Neural crest cell (in vitro differentiated cells): ENCODE results near the gene XKR3. TPM values are rescaled to one million over a fixed set of nuclear protein-coding genes. Genes with fewer than 3 reads are reported as not detected.
"Not testable (repeated sequence)": the region's sequence is repeated elsewhere in the genome, so short reads cannot be mapped to it uniquely, and the experiment has no call there.

Source experiments
- DNase-seq: peaks from one replicate; pipeline ENCODE4 v3.0.0; 2021; ENCODE audit warnings: low read depth, mixed read lengths, low spot score
- H3K27ac Mint-ChIP-seq: one replicate; pipeline ENCODE4 v1.8.0; 2021; ENCODE audit warnings: mild to moderate bottlenecking, mixed read lengths; ENCODE audit not compliant: unreplicated experiment
- H3K27me3 Mint-ChIP-seq: 2 replicates; pipeline ENCODE4 v1.8.0; 2021; ENCODE audit warnings: low read depth, mild to moderate bottlenecking, mixed read lengths
- H3K36me3 Mint-ChIP-seq: 2 replicates; pipeline ENCODE4 v1.8.0; 2021; ENCODE audit warnings: low read depth, mild to moderate bottlenecking, mixed read lengths
- H3K4me1 Mint-ChIP-seq: 2 replicates; pipeline ENCODE4 v1.8.0; 2021; ENCODE audit warnings: mixed read lengths
- H3K4me3 Mint-ChIP-seq: one replicate; pipeline ENCODE4 v1.8.0; 2021; ENCODE audit warnings: mild to moderate bottlenecking, mixed read lengths
- H3K9me3 Mint-ChIP-seq: 2 replicates; pipeline ENCODE4 v1.8.0; 2021; ENCODE audit warnings: mixed read lengths
- long read RNA-seq: library from polyadenylated mRNA; unstranded; transcript quantifications from one replicate; pipeline ENCODE4 v2.0.0, GENCODE V29; 2020
- total RNA-seq: library from RNA; stranded (reverse); gene quantifications from 2 replicates; pipeline ENCODE4 v1.2.1, GENCODE V29; 2021
- TF ChIP-seq, protein P1 (sequence below): fragments of 200-600 bp; sonication (generic); conservative IDR thresholded peaks from 2 replicates; pipeline ENCODE4 v1.5.0; 2021; ENCODE audit warnings: antibody characterized with exemption, mild to moderate bottlenecking

XKR3 gene
- total RNA-seq: not detected in 2 replicates
- long read RNA-seq: 0 reads

DNA sequence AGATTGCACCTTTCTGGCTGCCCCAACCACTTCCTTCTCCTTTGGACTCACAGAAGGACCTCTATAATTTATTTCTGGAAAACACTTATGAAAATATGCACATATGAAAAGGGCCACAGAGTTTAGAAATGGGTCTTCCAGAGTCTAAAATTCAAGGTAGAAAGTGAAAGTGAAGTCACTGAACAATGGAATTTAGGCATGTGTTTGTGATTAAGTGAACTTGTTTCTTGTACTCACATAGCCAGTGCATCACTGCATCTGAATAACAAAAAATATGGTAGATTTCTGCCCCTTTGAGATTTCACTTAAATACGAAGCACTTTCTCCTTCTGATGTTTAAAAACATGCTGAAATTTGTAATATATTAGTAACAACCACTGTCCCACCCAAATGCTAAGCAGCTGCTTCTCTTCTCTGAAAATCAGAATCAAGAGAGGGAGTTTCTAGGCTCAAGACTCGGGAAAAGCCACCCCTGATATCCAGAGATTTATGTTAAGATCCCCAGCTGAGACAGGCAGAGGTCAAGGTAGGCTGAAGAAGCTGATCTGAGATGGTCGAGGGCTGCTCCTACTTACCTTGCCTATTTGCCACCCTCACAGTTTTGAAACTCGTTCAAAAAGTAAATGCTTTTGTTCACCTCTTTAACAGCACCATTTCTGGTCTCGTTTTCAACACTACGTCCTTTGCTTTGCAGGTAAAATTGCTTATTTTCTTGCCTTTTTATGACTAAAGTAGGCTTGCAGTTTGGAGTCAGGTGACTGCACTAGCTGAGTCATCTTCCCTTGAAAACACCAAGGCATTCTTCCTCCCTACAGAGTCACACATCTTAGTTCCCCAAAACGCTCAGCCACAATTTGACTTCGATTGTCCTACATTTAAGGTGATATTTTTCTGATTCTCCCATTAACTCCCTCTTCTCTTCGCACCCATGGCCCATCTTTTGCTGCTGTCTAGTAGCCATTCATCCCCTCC lies at the start of gene XKR3:
TSS of gene XKR3 (minus strand) at position 696 of the 972 bp plus-strand sequence. CDS start 17,338 bp downstream, outside the sequence.
- Mint-ChIP-seq H3K27ac (no peak within 1 kb of the TSS), H3K36me3 (no peaks in the 10 kb centered on the region), H3K27me3 (peaks cover 4% of the 10 kb centered on the region), H3K4me3 (no peak within 1 kb of the TSS), H3K9me3 (no peaks in the 10 kb centered on the region), H3K4me1 (no peaks in the 10 kb centered on the region)
- DNase-seq: no peak
- TF ChIP-seq, protein P1, sequence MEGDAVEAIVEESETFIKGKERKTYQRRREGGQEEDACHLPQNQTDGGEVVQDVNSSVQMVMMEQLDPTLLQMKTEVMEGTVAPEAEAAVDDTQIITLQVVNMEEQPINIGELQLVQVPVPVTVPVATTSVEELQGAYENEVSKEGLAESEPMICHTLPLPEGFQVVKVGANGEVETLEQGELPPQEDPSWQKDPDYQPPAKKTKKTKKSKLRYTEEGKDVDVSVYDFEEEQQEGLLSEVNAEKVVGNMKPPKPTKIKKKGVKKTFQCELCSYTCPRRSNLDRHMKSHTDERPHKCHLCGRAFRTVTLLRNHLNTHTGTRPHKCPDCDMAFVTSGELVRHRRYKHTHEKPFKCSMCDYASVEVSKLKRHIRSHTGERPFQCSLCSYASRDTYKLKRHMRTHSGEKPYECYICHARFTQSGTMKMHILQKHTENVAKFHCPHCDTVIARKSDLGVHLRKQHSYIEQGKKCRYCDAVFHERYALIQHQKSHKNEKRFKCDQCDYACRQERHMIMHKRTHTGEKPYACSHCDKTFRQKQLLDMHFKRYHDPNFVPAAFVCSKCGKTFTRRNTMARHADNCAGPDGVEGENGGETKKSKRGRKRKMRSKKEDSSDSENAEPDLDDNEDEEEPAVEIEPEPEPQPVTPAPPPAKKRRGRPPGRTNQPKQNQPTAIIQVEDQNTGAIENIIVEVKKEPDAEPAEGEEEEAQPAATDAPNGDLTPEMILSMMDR: no peak

DNA sequence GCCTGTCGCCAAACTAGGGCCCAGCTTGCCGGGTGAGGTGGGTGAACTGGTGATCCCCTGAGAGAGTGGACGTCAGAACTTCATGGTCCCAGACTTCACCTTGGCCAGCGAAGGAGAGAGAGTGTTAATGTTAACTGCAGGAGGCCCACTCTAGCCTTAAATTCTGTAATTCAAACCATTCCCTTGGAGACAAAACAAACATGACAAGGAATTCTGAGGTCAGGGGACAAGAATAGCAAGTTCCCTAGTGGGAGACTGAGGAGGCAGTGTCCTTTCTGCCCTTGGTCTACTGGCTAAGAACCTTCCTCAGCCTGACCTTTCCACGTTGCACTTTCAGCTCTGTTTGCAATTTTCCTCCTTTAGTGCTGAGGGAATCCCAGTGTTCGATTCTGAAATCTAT lies 44.4 kb upstream of the XKR3 start:
- H3K4me1 Mint-ChIP-seq, DNase-seq, H3K27me3 Mint-ChIP-seq, H3K9me3 Mint-ChIP-seq, H3K36me3 Mint-ChIP-seq, H3K27ac Mint-ChIP-seq, H3K4me3 Mint-ChIP-seq: not testable (repeated sequence)

DNA sequence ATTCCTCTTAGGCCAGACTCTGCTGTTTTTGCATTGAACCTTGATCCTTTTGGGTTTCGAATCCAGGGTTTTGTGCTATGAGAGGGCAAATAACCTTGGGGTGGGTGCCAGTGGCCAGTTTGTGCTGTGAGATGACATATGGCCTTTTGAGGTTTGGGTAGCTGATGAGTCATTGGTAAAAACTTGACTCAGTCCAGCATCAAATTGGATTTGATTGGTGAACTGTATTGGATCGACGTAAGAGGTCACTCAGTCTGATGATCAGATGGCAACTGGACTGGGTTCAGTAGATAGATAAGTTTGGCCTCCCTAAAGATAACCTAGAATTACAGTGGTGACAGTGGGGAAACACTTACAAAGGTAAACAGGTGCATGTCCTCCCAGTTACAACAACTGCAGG lies 41.0 kb upstream of the XKR3 start:
- no peak for DNase-seq
- Mint-ChIP-seq H3K4me3 (no peak overlapping the region), H3K36me3 (no peaks in the 10 kb centered on the region), H3K9me3 (no peaks in the 10 kb centered on the region), H3K27me3 (no peaks in the 10 kb centered on the region), H3K27ac (no peak overlapping the region), H3K4me1 (no peaks in the 10 kb centered on the region)
- TF ChIP-seq, protein P1: no peak

DNA sequence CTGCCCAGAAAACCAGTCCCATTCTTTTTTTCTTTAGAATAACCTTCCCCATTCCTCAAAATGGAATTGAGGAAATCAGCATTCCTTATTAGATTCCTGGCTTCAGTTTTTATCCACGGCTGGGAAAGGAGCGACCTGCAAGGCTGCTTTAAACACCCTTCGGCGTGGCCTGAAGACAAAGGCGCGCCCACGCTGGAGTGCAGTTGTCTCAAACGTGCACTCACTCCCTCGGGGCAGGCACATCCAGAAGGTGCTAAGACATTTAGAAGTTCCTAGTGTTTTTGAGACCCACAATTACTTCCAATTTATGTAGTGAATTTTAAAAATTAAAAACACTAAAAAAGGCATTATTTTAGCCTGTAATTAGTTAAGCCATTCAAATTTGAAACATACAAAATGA lies 31.6 kb upstream of the XKR3 start:
- not testable (repeated sequence) for H3K9me3 Mint-ChIP-seq

DNA sequence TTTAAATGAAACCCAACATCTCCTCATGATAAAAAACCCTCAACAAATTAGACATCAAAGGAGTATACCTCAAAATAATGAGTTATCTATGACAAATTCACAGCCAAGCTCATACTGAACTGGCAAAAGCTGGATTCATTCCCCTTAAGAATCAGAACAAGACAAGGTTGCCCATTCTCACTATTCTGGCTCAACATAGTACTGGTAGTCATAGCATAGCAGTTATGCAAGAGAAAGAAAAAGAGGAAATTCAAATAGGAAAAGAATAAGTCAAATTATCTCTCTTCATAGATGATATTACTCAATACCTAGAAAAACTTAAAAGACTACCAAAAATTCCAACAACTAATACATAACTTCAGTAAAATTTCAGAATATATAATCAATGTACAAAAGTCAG lies 29.4 kb upstream of the XKR3 start:
- Mint-ChIP-seq H3K27me3 (no peaks in the 10 kb centered on the region), H3K4me1 (no peaks in the 10 kb centered on the region), H3K4me3 (no peak overlapping the region), H3K36me3 (no peaks in the 10 kb centered on the region), H3K9me3 (no peaks in the 10 kb centered on the region), H3K27ac (no peak overlapping the region)
- TF ChIP-seq, protein P1: no peak
- no peak for DNase-seq

More for the DNA sequence above, 31.6 kb upstream of the XKR3 start:
- H3K4me3 Mint-ChIP-seq, DNase-seq, H3K27me3 Mint-ChIP-seq, H3K36me3 Mint-ChIP-seq, H3K4me1 Mint-ChIP-seq, H3K27ac Mint-ChIP-seq: not testable (repeated sequence)

DNA sequence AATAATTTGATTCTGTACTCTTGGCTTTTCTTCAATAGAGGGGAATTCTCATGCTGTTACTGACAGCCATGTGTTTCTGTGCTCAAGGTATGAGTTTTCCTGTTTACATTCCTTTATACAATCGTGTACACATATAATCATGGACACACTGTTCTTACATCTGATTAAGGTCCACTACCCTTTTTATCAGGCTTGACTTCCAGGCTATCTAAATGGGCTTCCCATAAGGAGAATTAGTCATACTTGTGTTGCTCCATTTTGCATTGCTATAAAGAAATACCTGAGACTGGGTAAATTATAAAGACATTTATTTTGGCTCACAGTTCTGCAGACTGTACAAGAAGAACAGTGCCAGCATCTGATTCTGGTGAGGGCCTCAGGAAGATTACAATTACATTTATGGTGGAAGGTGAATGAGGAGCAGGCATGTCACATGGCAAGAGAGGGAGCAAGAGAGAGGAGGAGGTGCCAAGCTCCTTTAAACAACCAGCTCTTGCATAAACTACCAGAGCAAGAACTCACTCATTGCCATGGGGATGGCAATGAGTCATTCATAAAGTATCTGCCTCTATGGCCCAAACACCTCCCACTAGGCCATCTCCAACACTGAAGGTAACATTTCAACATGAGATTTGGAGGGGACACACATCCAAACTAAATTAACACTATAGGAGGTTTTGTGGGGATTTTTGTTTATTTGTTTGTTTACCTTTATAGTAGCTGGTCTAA lies 26.2 kb upstream of the XKR3 start:
- H3K4me1 Mint-ChIP-seq, H3K27ac Mint-ChIP-seq, H3K9me3 Mint-ChIP-seq, H3K4me3 Mint-ChIP-seq, H3K27me3 Mint-ChIP-seq, DNase-seq, H3K36me3 Mint-ChIP-seq: not testable (repeated sequence)

DNA sequence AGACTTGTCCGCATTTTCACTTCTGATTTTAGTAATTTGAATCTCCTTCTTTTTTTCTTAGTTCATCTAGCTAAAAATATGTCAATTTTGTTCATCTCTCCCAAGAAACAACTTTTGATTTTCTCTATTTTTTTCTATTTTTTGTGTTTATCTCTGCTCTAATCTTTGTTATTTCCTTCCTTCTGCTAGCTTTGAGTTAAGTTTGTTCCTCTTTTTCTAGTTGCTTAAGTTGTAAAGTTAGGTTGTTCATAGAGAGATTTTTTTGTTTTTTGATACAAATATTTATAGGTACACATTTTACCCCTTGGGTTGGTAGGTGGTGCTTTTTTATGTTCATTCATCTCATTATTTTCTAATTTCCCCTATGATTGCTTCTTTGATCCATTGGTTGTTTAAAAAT lies 22.1 kb upstream of the XKR3 start:
- H3K36me3 Mint-ChIP-seq: no peaks in the 10 kb centered on the region
- H3K4me1 Mint-ChIP-seq: no peaks in the 10 kb centered on the region
- no peak overlapping the region for H3K27ac Mint-ChIP-seq
- H3K27me3 Mint-ChIP-seq: no peaks in the 10 kb centered on the region
- no peak overlapping the region for H3K4me3 Mint-ChIP-seq
- no peak for DNase-seq
- H3K9me3 Mint-ChIP-seq: peaks cover 12% of the 10 kb centered on the region
- TF ChIP-seq, protein P1: no peak
